Transverse colon (tissue), 4 donors: ENCODE measurements around the gene KLRG1. TPM values are rescaled to one million over a fixed set of nuclear protein-coding genes. Genes with fewer than 3 reads are reported as not detected.

Experiments used
- DNase-seq: peaks from one replicate; pipeline ENCODE4 v3.0.0-alpha.2; 2019
- H3K27ac ChIP-seq, 4 donors: fragments of 200-600 bp; sonication (generic); 2 replicates each; pipeline ENCODE4 v1.5.1; 2016 to 2018; ENCODE audit warnings: inconsistent platforms in 4 of 4
- H3K27me3 ChIP-seq: fragments of 200-600 bp; sonication (generic); 2 replicates; pipeline ENCODE4 v1.5.1; 2017; ENCODE audit warnings: inconsistent platforms
- H3K36me3 ChIP-seq, 4 donors: fragments of 200-600 bp; sonication (generic); 2 replicates each; pipeline ENCODE4 v1.5.1; 2017 to 2019; ENCODE audit warnings: inconsistent platforms in 4 of 4
- H3K4me1 ChIP-seq, 4 donors: fragments of 200-600 bp; sonication (generic); 2 replicates each; pipeline ENCODE4 v1.5.1; 2017 to 2020; ENCODE audit warnings: inconsistent platforms in 4 of 4
- H3K4me3 ChIP-seq, 4 donors: fragments of 200-600 bp; sonication (generic); 1 replicate in 1 of 4; 2 replicates in 3 of 4; pipeline versions ENCODE4 v1.5.1 to v1.6.1; 2017 to 2019; ENCODE audit warnings: inconsistent platforms in 4 of 4
- H3K9me3 ChIP-seq, 2 donors: fragments of 200-600 bp; sonication (generic); 2 replicates each; pipeline ENCODE4 v1.5.1; 2017 to 2019; ENCODE audit warnings: inconsistent platforms in 2 of 2
- CTCF ChIP-seq, 5 experiments: fragments of 200-600 bp in 3 of 5; fragments of 450-650 bp in 2 of 5; sonication (generic) in 3 of 5; IDR thresholded peaks; 1 replicate in 2 of 5; 2 replicates in 3 of 5; pipeline ENCODE4 v1.5.1; 2016 to 2017; ENCODE audit warnings: antibody characterized with exemption in 5 of 5, inconsistent platforms in 3 of 5, mild to moderate bottlenecking in 2 of 5, moderate library complexity in 1 of 5
- EP300 ChIP-seq: sonication (generic); formaldehyde crosslinking; IDR thresholded peaks from one replicate; pipeline ENCODE4 v1.6.1; 2017; ENCODE audit warnings: antibody characterized with exemption, low read depth
- POLR2A ChIP-seq: fragments of 450-650 bp; IDR thresholded peaks from one replicate; pipeline ENCODE4 v1.6.1; 2016; ENCODE audit warnings: antibody characterized with exemption, mild to moderate bottlenecking, moderate library complexity
- POLR2AphosphoS5 ChIP-seq, 3 donors: sonication (generic); formaldehyde crosslinking; IDR thresholded peaks; one replicate each; pipeline ENCODE4 v1.6.1; 2016; ENCODE audit warnings: antibody characterized with exemption in 3 of 3
- WGBS, 2 donors: methylation state at CpG; one replicate each; pipeline ENCODE4 v1.1.5; 2018; ENCODE audit warnings: low coverage in 1 of 2; 5-methylcytosine and 5-hydroxymethylcytosine counted together
- in situ Hi-C, 4 donors: fragments of 200-750 bp; cut with MboI; loops; one replicate each; pipeline versions ENCODE4 v1.15.0 to v1.15.1; 2017; ENCODE audit warnings: low sequenced_read_pairs in 3 of 4, low pct_ligation_motif_present in 1 of 4, low pct_unique_long_range_greater_than_20kb in 1 of 4
- intact Hi-C: fragments of 100-400 bp; cut with DNase I; formaldehyde crosslinking; loops from one replicate; pipeline ENCODE4 v1.15.1; 2023; ENCODE audit warnings: low total_unique reads
- total RNA-seq, 4 donors: library from RNA; depleted of rRNA; stranded (reverse); fragments of >200 nt; gene quantifications; one replicate each; pipeline ENCODE4 v1.1.0, GENCODE V29; 2016

KLRG1 gene
- total RNA-seq, 4 donors from 2014 or later, result 1.4 to 2.5 TPM; not detected in 2

- intact Hi-C loops, result loop anchor here (10.0 kb wide), 1 partner anchor 76 kb away; no protein-coding TSS in a partner anchor
- H3K36me3 ChIP-seq, result no peaks in the 10 kb centered on the region
These were observed 41.4 kb downstream of the KLRG1 start for GRCh38 chr12:9030776-9031175.

GRCh38 chr12:9032202-9032964 lies 43.0 kb downstream of the KLRG1 start:
- no peak for TF ChIP-seq EP300
- no peak for TF ChIP-seq POLR2AphosphoS5 (IDR thresholded peaks at IDR 0.05)
- no peak for TF ChIP-seq POLR2A
- no peak for TF ChIP-seq CTCF (IDR thresholded peaks at IDR 0.05)
- no peaks in the 10 kb centered on the region for H3K36me3 ChIP-seq
- intact Hi-C loops (loop anchor here (10.0 kb wide), 1 partner anchor 78 kb away; no protein-coding TSS in a partner anchor), in situ Hi-C loops (loop anchor here in 2 of 4 donors (25.0 kb wide), 1 partner anchor 345 kb away; the partner anchor contains the start of gene RIMKLB (in 2 of the 2))
- H3K27me3 ChIP-seq, result no peaks in the 10 kb centered on the region
- H3K27ac ChIP-seq, result no peak overlapping the region
- H3K9me3 ChIP-seq, result no peaks in the 10 kb centered on the region
- H3K4me1 ChIP-seq, result no peaks in the 10 kb centered on the region
- DNase-seq, result no peak
- H3K4me3 ChIP-seq, result no peak overlapping the region
- WGBS, 2 donors, result 72 to 82% methylated on average over 5 of the region's 5 CpGs

More at GRCh38 chr12:9030776-9031175, 41.4 kb downstream of the KLRG1 start:
- H3K27me3 ChIP-seq, result no peaks in the 10 kb centered on the region
- DNase-seq, result no peak
- in situ Hi-C loops, result loop anchor here in 2 of 4 donors (25.0 kb wide), 1 partner anchor 343 kb away; the partner anchor contains the start of gene RIMKLB (in 2 of the 2)
- TF ChIP-seq POLR2AphosphoS5 (IDR thresholded peaks at IDR 0.05) (no peak), CTCF (IDR thresholded peaks at IDR 0.05) (no peak), POLR2A (no peak)
- H3K9me3 ChIP-seq, result no peaks in the 10 kb centered on the region
- WGBS, 2 donors, result 53 to 63% methylated on average over 2 of the region's 2 CpGs
- no peaks in the 10 kb centered on the region for H3K4me1 ChIP-seq
- H3K4me3 ChIP-seq, result no peak overlapping the region
- no peak overlapping the region for H3K27ac ChIP-seq

- DNase-seq, result no peak
- no peaks in the 10 kb centered on the region for H3K36me3 ChIP-seq
- intact Hi-C loops (loop anchor here (10.0 kb wide), 1 partner anchor 79 kb away; no protein-coding TSS in a partner anchor), in situ Hi-C loops (loop anchor here in 2 of 4 donors (25.0 kb wide), 1 partner anchor 346 kb away; the partner anchor contains the start of gene RIMKLB (in 2 of the 2))
- no peaks in the 10 kb centered on the region for H3K27me3 ChIP-seq
- TF ChIP-seq POLR2A, result no peak
- no peak for TF ChIP-seq EP300
- TF ChIP-seq CTCF (IDR thresholded peaks at IDR 0.05), result no peak
- no peak for TF ChIP-seq POLR2AphosphoS5 (IDR thresholded peaks at IDR 0.05)
- 50 to 94% methylated on average over 1 to 2 of the region's 2 CpGs for WGBS, 2 donors
- no peak overlapping the region for H3K4me3 ChIP-seq
- H3K9me3 ChIP-seq, result no peaks in the 10 kb centered on the region
- no peaks in the 10 kb centered on the region for H3K4me1 ChIP-seq
- no peak overlapping the region for H3K27ac ChIP-seq
These were observed 44.0 kb downstream of the KLRG1 start for GRCh38 chr12:9033265-9033887.

- WGBS, 2 donors, result 95% methylated on average over 3 to 6 of the region's 6 CpGs
- Histone ChIP-seq H3K9me3 (no peaks in the 10 kb centered on the region), H3K27ac (no peak overlapping the region), H3K4me1 (no peaks in the 10 kb centered on the region), H3K36me3 (no peaks in the 10 kb centered on the region), H3K27me3 (no peaks in the 10 kb centered on the region), H3K4me3 (no peak overlapping the region)
- in situ Hi-C loops (loop anchor here in 2 of 4 donors (25.0 kb wide), 1 partner anchor 347 kb away; the partner anchor contains the start of gene RIMKLB (in 2 of the 2)), intact Hi-C loops (loop anchor here (10.0 kb wide), 1 partner anchor 79 kb away; no protein-coding TSS in a partner anchor)
- TF ChIP-seq EP300, result no peak
- TF ChIP-seq POLR2AphosphoS5 (IDR thresholded peaks at IDR 0.05), result no peak
- no peak for TF ChIP-seq POLR2A
- TF ChIP-seq CTCF (IDR thresholded peaks at IDR 0.05), result no peak
- DNase-seq, result no peak
These were observed 44.7 kb downstream of the KLRG1 start for GRCh38 chr12:9034095-9034494.
